Astrocyte (in vitro differentiated cells and primary cell): Measurements from ENCODE around the gene IGSF6.
"Not testable (repeated sequence)": the region's sequence is repeated elsewhere in the genome, so short reads cannot be mapped to it uniquely, and the experiment has no call there.

Experiments used
- CTCF ChIP-seq: IDR thresholded peaks from 2 replicates; pipeline ENCODE4 v1.5.1; 2011; ENCODE audit warnings: low read depth, mild to moderate bottlenecking, inconsistent platforms, low read length, moderate library complexity; ENCODE audit not compliant: insufficient read depth
- EZH2 ChIP-seq: IDR thresholded peaks from 2 replicates; pipeline ENCODE4 v1.6.1; 2012; ENCODE audit warnings: mild to moderate bottlenecking, low read length, inconsistent platforms; ENCODE audit not compliant: insufficient read depth

- not testable (repeated sequence) for TF ChIP-seq CTCF, EZH2
Measured at GRCh38 chr16:21649826-21650406, 2.5 kb downstream of the IGSF6 start.
